HepG2 (cell line): ENCODE measurements around the gene IQCH. TPM values are rescaled to one million over a fixed set of nuclear protein-coding genes. Genes with fewer than 3 reads are reported as not detected.

Experiments
- ATF3 ChIP-seq: sonication (generic); formaldehyde crosslinking; IDR thresholded peaks from 2 replicates; pipeline ENCODE4 v1.4.0; 2020; ENCODE audit warnings: missing genetic modification reagents
- ELK4 ChIP-seq: sonication (generic); formaldehyde crosslinking; IDR thresholded peaks from 2 replicates; pipeline ENCODE4 v1.9.0; 2021; ENCODE audit warnings: missing genetic modification reagents, borderline replicate concordance
- FOXA3 ChIP-seq: IDR thresholded peaks from 2 replicates; pipeline ENCODE4 v1.6.1; 2016; ENCODE audit warnings: missing genetic modification reagents, missing compliant biosample characterization
- KDM2A ChIP-seq: sonication (generic); formaldehyde crosslinking; IDR thresholded peaks from 2 replicates; pipeline ENCODE4 v1.4.0; 2020; ENCODE audit warnings: low read depth, missing genetic modification reagents, borderline replicate concordance
- PATZ1 ChIP-seq: sonication (generic); formaldehyde crosslinking; IDR thresholded peaks from 2 replicates; pipeline ENCODE4 v1.4.0; 2020; ENCODE audit warnings: missing genetic modification reagents
- RAD21 ChIP-seq: fragments of 450-650 bp; formaldehyde crosslinking; IDR thresholded peaks from 2 replicates; pipeline ENCODE4 v1.5.0; 2020; ENCODE audit warnings: mild to moderate bottlenecking
- SMYD3 ChIP-seq: sonication (generic); formaldehyde crosslinking; IDR thresholded peaks from 2 replicates; pipeline ENCODE4 v1.8.1; 2023; ENCODE audit warnings: mild to moderate bottlenecking, missing genetic modification reagents
- SP5 ChIP-seq: IDR thresholded peaks from 2 replicates; pipeline ENCODE4 v1.6.1; 2016; ENCODE audit warnings: low read depth, borderline replicate concordance
- SSRP1 ChIP-seq: IDR thresholded peaks from 2 replicates; pipeline ENCODE4 v1.6.1; 2016; ENCODE audit warnings: control low read depth
- STAT5B ChIP-seq: sonication (generic); formaldehyde crosslinking; IDR thresholded peaks from 2 replicates; pipeline ENCODE4 v1.4.0; 2020; ENCODE audit warnings: missing genetic modification reagents
- USF2 ChIP-seq, 2 experiments: sonication (generic) in 1 of 2; formaldehyde crosslinking in 1 of 2; IDR thresholded peaks; 2 replicates each; pipeline versions ENCODE4 v1.5.1 to v1.6.1; 2011 to 2020; ENCODE audit warnings: borderline replicate concordance in 1 of 2, low read depth in 1 of 2, low read length in 1 of 2, mild to moderate bottlenecking in 1 of 2, missing genetic modification reagents in 1 of 2, moderate library complexity in 1 of 2
- ZBTB2 ChIP-seq: sonication (generic); formaldehyde crosslinking; IDR thresholded peaks from 2 replicates; pipeline ENCODE4 v1.8.0; 2022; ENCODE audit warnings: low read depth, missing genetic modification reagents
- ZBTB21 ChIP-seq: sonication (generic); formaldehyde crosslinking; IDR thresholded peaks from 2 replicates; pipeline ENCODE4 v1.4.0; 2020; ENCODE audit warnings: missing genetic modification reagents
- ZBTB42 ChIP-seq: sonication (generic); formaldehyde crosslinking; IDR thresholded peaks from 2 replicates; pipeline ENCODE4 v1.5.0; 2020; ENCODE audit warnings: mild to moderate bottlenecking, missing genetic modification reagents
- ZKSCAN8 ChIP-seq: IDR thresholded peaks from 2 replicates; pipeline ENCODE4 v1.6.1; 2016; ENCODE audit warnings: borderline replicate concordance, missing genetic modification reagents, missing compliant biosample characterization
- ZNF451 ChIP-seq: sonication (generic); formaldehyde crosslinking; IDR thresholded peaks from 2 replicates; pipeline ENCODE4 v1.5.0; 2020; ENCODE audit warnings: mild to moderate bottlenecking, missing genetic modification reagents
- ZNF83 ChIP-seq: sonication (generic); formaldehyde crosslinking; IDR thresholded peaks from 2 replicates; pipeline ENCODE4 v1.4.0; 2020; ENCODE audit warnings: missing genetic modification reagents, mild to moderate bottlenecking, borderline replicate concordance
- polyA plus RNA-seq, 8 experiments: library from polyadenylated mRNA; depleted of rRNA in 3 of 8; stranded (reverse) in 7 of 8; unstranded in 1 of 8; fragments of >200 nt; fragmentation: Illumina TruSeq in 4 of 8; extraction: Trizol in 4 of 8; gene quantifications; 2 replicates each; pipeline versions ENCODE4 v1.2.1 to v1.2.3, GENCODE V29; 2011 to 2016; ENCODE audit warnings: low read depth in 4 of 8, missing spikeins in 1 of 8, mixed read lengths in 1 of 8; ENCODE audit not compliant: insufficient read depth in 1 of 8
- total RNA-seq, 5 experiments: library from RNA; depleted of rRNA; stranded (reverse); fragments of >200 nt; fragmentation: Illumina TruSeq; extraction: Trizol; gene quantifications; 2 replicates each; pipeline ENCODE4 v1.2.3, GENCODE V29; 2016; ENCODE audit warnings: low read depth in 1 of 5
- TF ChIP-seq, protein P1 (sequence below): IDR thresholded peaks from 2 replicates; pipeline ENCODE4 v1.6.1; 2016; ENCODE audit warnings: mild to moderate bottlenecking
- TF ChIP-seq, protein P2 (sequence below): sonication (generic); formaldehyde crosslinking; IDR thresholded peaks from 2 replicates; pipeline ENCODE4 v1.8.1; 2023; ENCODE audit warnings: mild to moderate bottlenecking, missing genetic modification reagents, borderline replicate concordance

Gene IQCH
- total and polyA plus RNA-seq, 2 of the 13 experiments (the other 11 are each of a cell fraction or from before 2014, with no cell fraction given), result 0.16 to 0.55 TPM

- no peak for TF ChIP-seq USF2 (IDR thresholded peaks at IDR 0.05; ENCODE audit: low read depth, low read length)
- 0 out of 2 replicates have a peak, but pooled peaks have one; percentile 8 for TF ChIP-seq USF2 (CRISPR knock-in tag; IDR thresholded peaks at IDR 0.05; ENCODE audit: borderline replicate concordance)
- no peak for TF ChIP-seq ZBTB2
- TF ChIP-seq SMYD3 (CRISPR knock-in tag), result no peak
- 0 out of 2 replicates have a peak, but pooled peaks have one; percentile 52 for TF ChIP-seq ZNF451 (CRISPR knock-in tag)
- TF ChIP-seq RAD21 (CRISPR knock-in tag), result no peak
- TF ChIP-seq ATF3, result 0 out of 2 replicates have a peak, but pooled peaks have one; percentile 22
- no peak for TF ChIP-seq PATZ1 (CRISPR knock-in tag)
- TF ChIP-seq ELK4 (CRISPR knock-in tag), result 0 out of 2 replicates have a peak, but pooled peaks have one; percentile 18
- no peak for TF ChIP-seq ZBTB42
- TF ChIP-seq ZKSCAN8, result peak; percentile 36; the same call in 1 of the 2 replicates
- TF ChIP-seq ZNF83 (CRISPR knock-in tag), result no peak
- TF ChIP-seq, protein P1, sequence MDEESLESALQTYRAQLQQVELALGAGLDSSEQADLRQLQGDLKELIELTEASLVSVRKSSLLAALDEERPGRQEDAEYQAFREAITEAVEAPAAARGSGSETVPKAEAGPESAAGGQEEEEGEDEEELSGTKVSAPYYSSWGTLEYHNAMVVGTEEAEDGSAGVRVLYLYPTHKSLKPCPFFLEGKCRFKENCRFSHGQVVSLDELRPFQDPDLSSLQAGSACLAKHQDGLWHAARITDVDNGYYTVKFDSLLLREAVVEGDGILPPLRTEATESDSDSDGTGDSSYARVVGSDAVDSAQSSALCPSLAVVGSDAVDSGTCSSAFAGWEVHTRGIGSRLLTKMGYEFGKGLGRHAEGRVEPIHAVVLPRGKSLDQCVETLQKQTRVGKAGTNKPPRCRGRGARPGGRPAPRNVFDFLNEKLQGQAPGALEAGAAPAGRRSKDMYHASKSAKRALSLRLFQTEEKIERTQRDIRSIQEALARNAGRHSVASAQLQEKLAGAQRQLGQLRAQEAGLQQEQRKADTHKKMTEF, result peak; percentile 93
- peak; percentile 93 for TF ChIP-seq SP5 (CRISPR knock-in tag)
- TF ChIP-seq SSRP1 (CRISPR knock-in tag), result no peak
- no peak for TF ChIP-seq ZBTB21 (CRISPR knock-in tag)
- peak; percentile 55 for TF ChIP-seq FOXA3
- TF ChIP-seq STAT5B (CRISPR knock-in tag), result no peak
- TF ChIP-seq, protein P2, sequence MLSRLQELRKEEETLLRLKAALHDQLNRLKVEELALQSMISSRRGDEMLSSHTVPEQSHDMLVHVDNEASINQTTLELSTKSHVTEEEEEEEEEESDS (CRISPR knock-in tag), result no peak
- TF ChIP-seq KDM2A, result peak; percentile 95
Observed at GRCh38 chr15:67254238-67255175, at the start of gene IQCH, which contains the start of gene AAGAB (continued).
